Liver (tissue), 3 donors: ENCODE data around the gene SLC7A14.

Experiments used
- CTCF ChIP-seq: fragments of 150-350 bp; IDR thresholded peaks from 2 replicates; pipeline ENCODE4 v1.5.1; 2017; ENCODE audit warnings: improper control_type of control experiment, low read depth, low read length; ENCODE audit not compliant: missing input control
- JUND ChIP-seq, 2 donors: IDR thresholded peaks; 2 replicates each; pipeline ENCODE4 v1.6.1; 2016; ENCODE audit warnings: antibody characterized with exemption in 2 of 2
- TAF1 ChIP-seq: conservative IDR thresholded peaks from 2 replicates; pipeline ENCODE4 v1.6.1; 2016; ENCODE audit warnings: antibody characterized with exemption, mild to moderate bottlenecking
- donor health status: healthy.
- donor health status: healthy.

- no peak for TF ChIP-seq CTCF
- no peak for TF ChIP-seq TAF1
- no peak for TF ChIP-seq JUND (IDR thresholded peaks at IDR 0.05)
Measured at GRCh38 chr3:170605490-170605889, 19.6 kb upstream of the SLC7A14 start.
